ENCODE results near the gene RNF4. TPM values are rescaled to one million over a fixed set of nuclear protein-coding genes. Genes with fewer than 3 reads are reported as not detected.
"Not testable (repeated sequence)": the region's sequence is repeated elsewhere in the genome, so short reads cannot be mapped to it uniquely, and the experiment has no call there.

RNF4 gene
- total RNA-seq, 1 experiment from 2014 or later = 92.0 TPM

- DNase-seq = no peak
- Histone ChIP-seq H3K4me2 (ENCODE audit: insufficient read depth, insufficient read length, low read length) (no peak overlapping the region), H4K91ac (ENCODE audit: insufficient read length, low read depth, low read length) (no peak overlapping the region), H4K5ac (ENCODE audit: insufficient read length, low read depth, low read length) (no peak overlapping the region), H4K8ac (replicated peaks; ENCODE audit: insufficient read length, low read depth, low read length) (no peak overlapping the region), H3K27ac (ENCODE audit: insufficient read length, low read depth, low read length) (no peak overlapping the region), H3K18ac (ENCODE audit: insufficient read length, low read depth, low read length) (no peak overlapping the region), H2BK15ac (ENCODE audit: low read depth, low read length) (no peak overlapping the region), H3K27me3 (ENCODE audit: insufficient read depth, low read length) (no peaks in the 10 kb centered on the region), H2BK20ac (ENCODE audit: low read depth, low read length, poor library complexity, severe bottlenecking) (no peak overlapping the region), H3K79me2 (ENCODE audit: insufficient read depth, low read length) (peaks cover 39% of the 10 kb centered on the region; the same call in 1 of the 2 replicates), H3K23me2 (ENCODE audit: insufficient read length, low read depth, low read length, poor library complexity, severe bottlenecking) (no peaks in the 10 kb centered on the region), H2BK12ac (ENCODE audit: insufficient read length, low read depth, low read length) (no peak overlapping the region), H3K79me1 (ENCODE audit: insufficient read depth, low read depth, low read length, poor library complexity, severe bottlenecking) (no peaks in the 10 kb centered on the region), H3K9me3 (ENCODE audit: control insufficient read depth, low read depth, low read length) (no peaks in the 10 kb centered on the region), H3K14ac (ENCODE audit: insufficient read depth, low read length) (no peak overlapping the region), H3K9ac (ENCODE audit: extremely low read depth, insufficient read length, low read length) (no peak overlapping the region), H2AFZ (ENCODE audit: low read length) (no peak overlapping the region), H2BK120ac (ENCODE audit: low read depth, low read length, poor library complexity, severe bottlenecking) (no peak overlapping the region), H2AK5ac (ENCODE audit: insufficient read length, low read length) (no peak overlapping the region), H3K23ac (ENCODE audit: insufficient read length, low read depth, low read length) (no peak overlapping the region), H4K20me1 (ENCODE audit: control insufficient read depth, insufficient read depth, insufficient read length) (no peaks in the 10 kb centered on the region), H3T11ph (ENCODE audit: low read length) (no peak overlapping the region), H2BK5ac (ENCODE audit: insufficient read length, low read length) (no peak overlapping the region), H3K56ac (ENCODE audit: insufficient read length, low read depth, low read length) (no peak overlapping the region), H3K4me1 (ENCODE audit: insufficient read depth, low read length) (no peaks in the 10 kb centered on the region), H3K4ac (ENCODE audit: low read depth, low read length) (no peak overlapping the region)
- TF ChIP-seq CTCF (conservative IDR thresholded peaks at IDR 0.05) = no peak
- Mint-ChIP-seq H3K27me3 (ENCODE audit: low read depth) (no peaks in the 10 kb centered on the region), H3K9me3 (no peaks in the 10 kb centered on the region), H3K36me3 (ENCODE audit: insufficient read depth in 1 of 3, low read depth in 3 of 3) (peaks cover 5 to 14% (median 8%) of the 10 kb centered on the region in 3 experiments; a peak in 4 of 7 replicates), H3K4me1 (no peaks in the 10 kb centered on the region), H3K27ac (no peak overlapping the region), H3K4me3 (no peak overlapping the region)
Observed at GRCh38 chr4:2546286-2546823, 77.4 kb downstream of the RNF4 start.

GRCh38 chr4:2546961-2547691 is 78.2 kb downstream of the RNF4 start:
- not testable (repeated sequence) for H2BK5ac ChIP-seq (ENCODE audit: insufficient read length, low read length); DNase-seq; H4K91ac ChIP-seq (ENCODE audit: insufficient read length, low read depth, low read length); H4K5ac ChIP-seq (ENCODE audit: insufficient read length, low read depth, low read length); H4K8ac ChIP-seq (replicated peaks; ENCODE audit: insufficient read length, low read depth, low read length); H3K4me1 ChIP-seq (ENCODE audit: insufficient read depth, low read length); H3K27me3 ChIP-seq (ENCODE audit: insufficient read depth, low read length); H2BK12ac ChIP-seq (ENCODE audit: insufficient read length, low read depth, low read length); H2BK15ac ChIP-seq (ENCODE audit: low read depth, low read length); H3K27me3 Mint-ChIP-seq (ENCODE audit: low read depth); H3T11ph ChIP-seq (ENCODE audit: low read length); H3K23me2 ChIP-seq (ENCODE audit: insufficient read length, low read depth, low read length, poor library complexity, severe bottlenecking); H3K14ac ChIP-seq (ENCODE audit: insufficient read depth, low read length); H3K23ac ChIP-seq (ENCODE audit: insufficient read length, low read depth, low read length); H3K27ac ChIP-seq (ENCODE audit: insufficient read length, low read depth, low read length); H3K4me2 ChIP-seq (ENCODE audit: insufficient read depth, insufficient read length, low read length); H2AFZ ChIP-seq (ENCODE audit: low read length); H3K9ac ChIP-seq (ENCODE audit: extremely low read depth, insufficient read length, low read length); H3K18ac ChIP-seq (ENCODE audit: insufficient read length, low read depth, low read length); H3K9me3 Mint-ChIP-seq; H3K56ac ChIP-seq (ENCODE audit: insufficient read length, low read depth, low read length); H3K79me1 ChIP-seq (ENCODE audit: insufficient read depth, low read depth, low read length, poor library complexity, severe bottlenecking); H3K4me3 Mint-ChIP-seq; H3K4me1 Mint-ChIP-seq; H3K9me3 ChIP-seq (ENCODE audit: control insufficient read depth, low read depth, low read length); H3K4ac ChIP-seq (ENCODE audit: low read depth, low read length); H2AK5ac ChIP-seq (ENCODE audit: insufficient read length, low read length); H4K20me1 ChIP-seq (ENCODE audit: control insufficient read depth, insufficient read depth, insufficient read length); H3K27ac Mint-ChIP-seq; H2BK20ac ChIP-seq (ENCODE audit: low read depth, low read length, poor library complexity, severe bottlenecking); H2BK120ac ChIP-seq (ENCODE audit: low read depth, low read length, poor library complexity, severe bottlenecking)
- H3K36me3 Mint-ChIP-seq (ENCODE audit: insufficient read depth in 1 of 3, low read depth in 3 of 3) = peaks cover 5 to 17% (median 8%) of the 10 kb centered on the region in 3 experiments; a peak in 4 of 7 replicates
- H3K79me2 ChIP-seq (ENCODE audit: insufficient read depth, low read length) = peaks cover 38% of the 10 kb centered on the region; the same call in 1 of the 2 replicates
- no CpG with 5 or more reads among the region's 16 CpGs for WGBS (ENCODE audit: extremely low coverage, insufficient read length, low lambda C conversion rate)
